ENCODE measurements around the gene RPL38.

DNA sequence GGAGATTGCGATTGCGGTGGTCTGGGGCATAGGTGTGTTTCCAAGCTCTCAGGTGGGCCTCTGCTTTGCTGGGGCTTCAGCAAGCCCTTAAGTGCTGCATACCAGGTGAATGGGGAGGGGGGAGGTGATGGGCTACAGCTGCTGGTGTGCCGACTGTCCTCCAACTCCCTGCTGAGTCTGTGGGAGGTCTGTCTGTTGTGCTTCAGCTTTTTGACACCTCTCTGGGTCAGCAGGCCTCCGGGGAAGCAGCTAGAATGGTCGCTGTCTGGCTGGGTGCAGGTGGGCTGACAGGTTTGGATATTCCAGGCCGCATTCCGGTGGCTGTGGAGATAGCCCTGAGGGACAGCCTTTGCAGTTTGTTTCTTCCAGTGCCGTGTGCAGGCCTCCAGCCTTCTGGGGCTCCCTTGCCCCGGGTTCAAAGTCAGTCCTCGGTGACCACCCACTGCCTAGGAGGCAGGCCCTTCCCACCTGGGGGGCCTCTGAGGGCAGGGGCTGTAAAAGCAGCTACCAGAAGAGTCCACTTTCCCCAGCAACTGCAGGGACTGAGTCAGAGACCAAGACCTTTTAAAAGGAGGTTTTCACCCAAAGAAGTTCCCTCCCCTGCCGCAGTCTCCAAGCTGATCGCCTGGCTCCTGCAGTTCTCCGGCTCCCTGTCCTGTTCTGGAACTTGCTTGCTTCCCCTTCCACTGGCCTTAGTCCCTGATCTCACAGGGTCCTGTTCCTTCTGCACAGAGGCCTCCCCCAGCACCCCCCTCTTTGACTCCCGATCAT lies 7.8 kb downstream of the RPL38 start:
- TF ChIP-seq CTCF (IDR thresholded peaks at IDR 0.05) (no peak), POLR2AphosphoS5 (IDR thresholded peaks at IDR 0.05) (no peak), POLR2A (IDR thresholded peaks at IDR 0.05) (no peak)

Measured in prostate gland (tissue), 2 donors.